HG02588 (cell line): ENCODE results near the gene CRK.
"Not testable (repeated sequence)": the region's sequence is repeated elsewhere in the genome, so short reads cannot be mapped to it uniquely, and the experiment has no call there.

ENCODE experiments used
- ATAC-seq: cut with Tn5 transposase; IDR thresholded peaks from one replicate; pipeline ENCODE4 v1.9.1; 2021; ENCODE audit warnings: mild to moderate bottlenecking, moderate library complexity; ENCODE audit not compliant: unreplicated experiment

Gene CRK

DNA sequence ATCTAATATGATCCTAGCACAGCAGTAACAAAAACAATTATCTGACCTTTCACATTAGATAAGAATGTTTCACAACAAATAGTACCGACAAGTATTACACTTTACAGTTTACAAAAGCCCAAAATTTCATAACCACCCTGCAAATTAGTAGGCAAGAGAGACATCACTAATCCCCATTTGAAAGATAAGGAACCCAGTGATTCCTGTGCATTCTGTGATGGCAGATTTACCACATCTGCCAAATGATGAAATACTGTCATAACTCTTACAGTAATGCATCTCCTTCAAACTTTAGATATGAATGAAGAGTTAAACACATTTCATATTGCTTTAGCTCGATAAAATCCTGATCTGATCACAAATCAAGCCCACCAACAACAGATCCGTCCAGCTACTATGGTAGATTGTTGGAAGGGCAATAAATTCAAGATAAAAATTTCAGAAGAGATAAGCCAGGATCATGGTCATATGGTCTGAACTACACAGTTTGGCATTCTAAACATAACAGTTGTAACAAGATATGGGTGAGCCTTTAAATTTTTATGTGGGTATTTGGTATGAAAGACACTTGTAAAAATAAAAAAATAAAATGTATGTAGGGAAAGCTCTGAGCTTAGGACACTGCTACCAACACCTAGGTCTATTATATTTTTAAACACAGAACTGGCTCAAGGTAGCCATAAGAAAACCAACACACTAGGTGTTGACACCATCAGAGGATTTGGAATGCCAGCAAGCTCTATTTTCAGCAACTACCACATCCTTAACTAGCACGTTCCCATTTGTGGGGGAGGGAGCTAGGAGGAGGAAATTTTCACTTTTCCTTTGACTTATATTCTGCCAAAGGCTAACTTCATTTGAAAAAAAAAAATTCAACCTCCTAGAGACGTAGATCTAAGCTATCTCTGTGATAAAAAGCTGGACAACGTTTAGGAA is 65.3 kb downstream of the CRK start:
- no peak for ATAC-seq

DNA sequence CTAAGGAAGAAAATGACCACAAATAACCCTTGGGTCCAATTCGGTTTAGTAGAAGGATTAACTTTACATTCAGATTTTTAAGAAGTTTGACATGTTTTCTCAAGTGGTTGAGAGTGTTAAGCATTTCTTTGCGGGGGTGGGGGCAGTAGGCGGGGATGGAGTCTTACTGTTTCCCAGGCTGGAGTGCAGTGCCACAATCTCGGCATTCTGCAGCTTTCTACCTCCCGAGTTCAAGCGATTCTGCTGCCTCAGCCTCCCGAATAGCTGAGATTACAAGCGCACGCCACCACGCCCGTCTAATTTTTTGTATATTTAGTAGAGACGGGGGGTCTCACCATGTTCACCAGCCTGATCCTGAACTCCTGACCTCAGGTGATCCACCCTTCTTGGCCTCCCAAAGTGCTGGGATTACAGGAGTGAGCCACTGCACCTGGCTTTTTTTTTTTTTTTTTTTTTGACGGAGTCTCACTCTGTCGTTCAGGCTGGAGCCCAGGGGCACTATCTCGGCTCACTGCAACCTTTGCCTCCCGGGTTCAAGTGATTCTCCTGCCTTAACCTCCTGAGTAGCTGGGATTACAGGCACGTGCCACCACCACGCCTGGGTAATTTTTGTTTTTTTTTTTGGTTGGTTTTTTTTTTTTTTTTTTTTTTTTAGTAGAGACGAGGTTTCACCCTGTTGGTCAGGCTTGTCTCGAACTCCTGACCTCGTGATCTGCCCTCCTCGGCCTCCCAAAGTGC is 68.4 kb downstream of the CRK start:
- not testable (repeated sequence) for ATAC-seq

DNA sequence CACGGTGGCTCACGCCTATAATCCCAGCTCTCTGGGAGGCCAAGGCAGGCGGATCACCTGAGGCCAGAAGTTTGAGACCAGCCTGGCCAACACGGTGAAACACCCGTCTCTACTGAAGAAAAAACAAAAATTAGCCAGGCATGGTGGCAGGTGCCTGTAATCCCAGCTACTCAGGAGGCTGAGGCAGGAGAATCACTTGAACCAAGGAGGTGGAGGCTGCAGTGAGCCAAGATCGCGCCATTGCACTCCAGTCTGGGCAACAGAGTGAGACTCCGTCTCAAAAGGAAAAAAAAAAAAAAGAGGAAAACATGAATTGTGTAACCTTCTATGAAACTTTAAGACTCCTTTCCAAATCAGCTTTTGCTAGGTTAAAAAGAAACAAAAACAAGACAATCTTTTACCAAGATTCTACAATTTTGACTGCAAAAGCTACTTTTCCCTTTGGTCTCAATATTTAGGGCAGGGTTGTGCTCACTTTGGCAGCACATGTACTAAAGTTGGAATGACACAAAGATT is 69.3 kb downstream of the CRK start:
- not testable (repeated sequence) for ATAC-seq

DNA sequence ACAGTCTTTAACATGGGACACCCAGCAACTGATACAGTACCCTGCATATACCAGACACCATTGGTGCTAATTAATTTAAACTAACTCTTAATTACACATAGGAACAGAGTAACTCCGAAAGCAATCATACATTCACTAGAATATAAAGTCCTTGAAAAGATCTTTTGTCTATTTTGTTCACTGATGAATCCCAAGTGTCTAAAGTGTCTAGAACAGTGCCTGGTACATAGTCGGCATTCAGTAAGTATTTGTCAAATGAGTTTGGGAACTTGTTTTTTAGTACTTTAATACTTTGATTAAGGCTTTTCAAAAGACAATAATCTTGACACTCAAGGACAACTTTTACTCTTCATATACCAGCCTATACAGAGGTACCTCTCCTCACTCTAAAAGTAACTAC is 69.8 kb downstream of the CRK start:
- no peak for ATAC-seq

DNA sequence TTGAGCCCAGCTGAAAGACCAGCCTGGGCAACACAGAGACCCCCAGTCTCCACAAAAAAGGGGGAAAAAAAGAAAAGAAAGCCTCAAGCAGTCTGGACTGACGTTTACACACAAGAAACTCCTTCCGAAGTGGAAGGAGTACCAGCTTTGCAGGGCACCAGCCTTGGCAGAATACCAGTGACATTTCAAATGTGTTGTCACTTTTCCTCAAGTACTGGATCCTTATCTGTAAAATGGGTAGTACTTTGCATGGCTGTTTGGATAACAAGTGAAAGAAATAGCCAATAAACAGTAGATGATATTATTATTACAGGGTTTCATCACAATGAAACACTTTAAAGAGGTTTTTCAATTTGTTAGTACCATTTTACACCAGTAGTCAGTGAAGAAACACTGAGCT is 70.2 kb downstream of the CRK start:
- no peak for ATAC-seq

DNA sequence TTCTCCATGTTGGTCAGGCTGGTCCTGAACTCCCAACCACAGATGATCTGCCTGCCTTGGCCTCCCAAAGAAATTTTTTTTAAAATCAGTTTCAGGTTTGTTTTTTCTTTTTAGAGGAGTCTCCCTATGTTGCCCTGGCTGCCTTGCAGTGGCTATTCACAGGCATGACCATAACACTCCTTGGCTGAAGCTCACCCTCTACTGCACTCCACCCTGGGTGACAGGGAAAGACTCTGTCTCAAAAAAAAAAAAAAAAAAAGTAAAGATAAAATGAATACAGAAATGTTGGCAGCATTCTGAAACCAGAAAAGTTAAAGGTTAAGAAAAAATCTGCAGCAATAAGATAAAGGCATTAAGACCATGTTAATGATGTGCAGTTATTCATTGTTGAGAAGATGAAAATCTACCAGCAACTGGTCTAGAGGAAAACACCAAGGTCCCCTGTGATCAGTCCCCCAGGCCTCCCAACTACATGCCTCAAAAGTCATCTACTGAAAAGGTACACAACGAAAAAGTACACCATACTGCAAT is 71.1 kb downstream of the CRK start:
- ATAC-seq: no peak

DNA sequence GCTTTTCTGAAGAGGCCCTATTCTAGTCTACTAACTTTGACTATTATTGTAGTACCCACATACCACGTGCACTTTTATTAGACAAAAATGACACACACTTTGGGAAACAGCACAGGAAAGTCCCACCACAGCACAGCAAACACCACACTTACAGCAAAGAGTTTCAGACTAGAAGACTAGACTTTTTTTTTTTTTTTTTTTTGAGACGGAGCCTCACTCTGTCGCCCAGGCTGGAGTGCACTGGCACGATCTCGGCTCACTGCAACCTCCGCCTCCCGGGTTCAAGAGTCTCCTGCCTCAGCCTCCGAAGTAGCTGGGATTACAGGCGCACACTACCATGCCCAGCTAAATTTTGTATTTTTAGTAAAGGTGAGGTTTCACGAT is 76.1 kb downstream of the CRK start:
- no peak for ATAC-seq

DNA sequence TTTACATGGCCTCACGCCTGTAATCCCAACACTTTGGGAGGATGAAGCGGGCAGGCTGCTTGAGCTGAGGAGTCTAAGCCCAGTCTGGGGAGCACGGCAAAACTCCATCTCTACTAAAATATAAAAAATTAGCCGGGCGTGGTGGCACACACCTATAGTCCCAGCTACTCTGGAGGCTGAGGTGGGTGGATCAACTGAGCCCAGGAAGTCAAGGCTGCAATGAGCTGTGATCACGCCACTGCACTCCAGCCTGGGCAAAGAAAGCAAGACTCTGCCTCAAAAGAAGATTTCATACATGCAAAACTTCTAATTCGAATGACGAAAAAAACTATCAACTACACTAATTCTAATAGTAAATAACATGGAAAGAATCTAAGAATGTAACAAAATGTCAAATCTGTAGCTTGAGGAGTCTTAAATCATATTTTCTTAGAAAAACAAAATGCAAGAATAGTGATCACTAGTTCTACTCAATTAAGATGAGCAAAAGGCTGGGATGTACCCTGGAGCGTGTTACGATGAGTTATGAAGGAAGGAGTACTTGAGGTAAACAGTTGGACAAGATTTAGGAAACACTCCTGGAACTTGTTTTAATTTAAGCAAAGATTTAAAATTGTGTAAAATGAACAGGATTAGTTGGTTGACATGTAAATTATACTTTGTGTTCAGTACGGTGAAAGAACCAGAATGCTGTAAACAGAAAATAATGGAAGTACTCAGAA is 76.7 kb downstream of the CRK start:
- no peak for ATAC-seq

DNA sequence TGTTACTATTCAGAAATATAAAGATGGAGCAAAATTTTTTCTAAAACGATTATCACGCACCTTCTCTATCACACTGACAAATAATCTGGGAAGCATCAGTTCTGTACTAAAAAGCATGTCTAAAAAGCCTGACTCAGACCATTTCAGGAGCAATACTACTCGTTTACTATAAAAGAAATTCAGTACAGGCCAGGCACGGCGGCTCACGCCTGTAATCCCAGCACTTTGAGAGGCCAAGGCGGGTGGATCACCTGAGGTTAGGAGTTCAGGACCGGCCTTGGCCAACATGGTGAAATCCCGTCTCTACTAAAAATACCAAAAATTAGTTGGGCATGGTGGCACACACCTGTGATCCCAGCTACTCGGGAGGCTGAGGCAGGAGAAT is 77.6 kb downstream of the CRK start:
- not testable (repeated sequence) for ATAC-seq

DNA sequence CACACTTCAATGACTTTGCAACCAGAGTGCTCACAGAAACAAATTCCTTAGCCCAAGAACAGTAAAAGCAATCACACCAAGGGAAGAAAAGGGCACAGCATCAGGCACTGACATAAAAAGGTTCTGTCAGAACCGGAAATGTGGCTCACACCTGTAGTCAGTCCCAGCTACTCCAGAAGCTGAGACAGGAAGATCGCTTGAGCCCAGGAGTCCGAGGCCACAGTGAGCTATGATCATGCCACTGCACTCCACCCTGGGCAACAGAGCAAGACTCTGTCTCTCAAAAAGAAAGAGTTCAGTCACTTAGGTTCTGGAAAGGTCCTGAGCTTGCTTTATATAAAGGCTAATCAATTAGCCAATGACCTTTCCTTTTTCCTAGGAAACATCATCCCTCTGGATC is 78.7 kb downstream of the CRK start:
- ATAC-seq: no peak

DNA sequence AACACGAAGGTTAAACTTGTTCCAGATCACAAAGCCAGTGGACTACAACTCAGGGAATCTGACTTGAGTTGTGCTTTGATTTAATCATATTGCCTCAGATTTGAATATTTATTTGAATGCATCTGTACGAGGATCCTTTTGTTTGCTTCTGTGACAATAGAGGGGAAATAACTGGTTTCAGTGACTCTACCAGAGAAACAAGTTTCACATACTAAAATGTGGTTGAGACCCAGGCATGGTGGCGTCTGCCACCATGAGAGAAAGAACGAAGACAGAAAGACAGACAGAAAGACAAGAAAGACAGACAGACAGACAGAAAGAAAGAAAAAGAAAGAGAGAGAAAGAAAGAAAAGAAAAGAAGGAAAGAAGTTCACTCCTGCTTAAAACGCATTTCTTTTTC is 80.0 kb downstream of the CRK start:
- no peak for ATAC-seq

DNA sequence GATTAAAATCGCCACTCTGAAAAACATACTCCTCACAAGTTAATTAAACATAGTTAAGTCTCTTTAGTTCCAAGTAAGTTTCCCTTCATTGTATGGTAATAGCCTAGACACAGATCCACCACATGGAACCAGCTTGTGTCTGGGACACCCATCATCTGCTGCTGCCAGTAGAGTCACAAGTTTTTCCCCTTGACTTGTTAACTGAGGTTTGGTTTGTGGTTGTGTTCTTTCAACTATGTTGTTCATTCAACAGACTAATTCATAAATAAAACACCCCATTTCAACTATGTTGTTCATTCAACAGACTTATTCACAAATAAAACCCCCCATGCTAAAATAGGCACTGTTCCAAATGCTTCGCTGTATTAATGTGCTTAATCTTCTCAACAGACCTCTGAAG is 80.4 kb downstream of the CRK start:
- no peak for ATAC-seq

DNA sequence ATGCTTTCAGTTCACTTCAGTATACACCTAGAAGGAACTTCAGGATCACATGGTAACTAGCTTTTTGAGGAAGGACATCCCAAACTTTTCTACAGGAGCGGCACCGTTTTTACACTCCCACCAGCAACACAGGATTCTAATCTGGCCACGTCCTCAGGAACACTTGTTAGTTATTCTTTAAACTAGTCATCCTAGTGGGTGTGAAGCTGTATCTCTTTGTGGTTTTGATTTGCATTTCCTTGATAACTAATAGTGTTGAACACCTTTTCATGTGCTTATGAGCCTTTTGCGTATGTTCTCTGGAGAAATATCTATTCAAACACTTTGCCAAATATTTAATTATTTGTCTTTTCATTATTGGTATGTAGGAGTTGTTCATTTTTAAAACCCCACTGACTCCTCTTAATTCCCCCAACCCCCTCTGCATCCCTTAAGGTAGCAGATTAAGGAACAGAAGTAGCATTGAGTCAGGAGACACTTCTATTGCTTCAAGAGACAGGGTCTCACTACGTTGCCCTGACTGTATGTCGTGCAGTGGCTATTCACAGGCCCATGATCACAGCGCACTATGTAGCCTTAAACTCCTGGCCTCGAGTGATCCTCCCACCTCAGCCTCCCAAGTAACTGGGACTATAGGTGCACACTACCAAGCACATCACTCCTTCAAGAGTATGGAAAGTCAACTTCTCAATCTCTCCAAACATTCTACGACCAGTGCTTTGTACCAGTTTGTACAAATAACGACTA is 81.4 kb downstream of the CRK start:
- no peak for ATAC-seq

DNA sequence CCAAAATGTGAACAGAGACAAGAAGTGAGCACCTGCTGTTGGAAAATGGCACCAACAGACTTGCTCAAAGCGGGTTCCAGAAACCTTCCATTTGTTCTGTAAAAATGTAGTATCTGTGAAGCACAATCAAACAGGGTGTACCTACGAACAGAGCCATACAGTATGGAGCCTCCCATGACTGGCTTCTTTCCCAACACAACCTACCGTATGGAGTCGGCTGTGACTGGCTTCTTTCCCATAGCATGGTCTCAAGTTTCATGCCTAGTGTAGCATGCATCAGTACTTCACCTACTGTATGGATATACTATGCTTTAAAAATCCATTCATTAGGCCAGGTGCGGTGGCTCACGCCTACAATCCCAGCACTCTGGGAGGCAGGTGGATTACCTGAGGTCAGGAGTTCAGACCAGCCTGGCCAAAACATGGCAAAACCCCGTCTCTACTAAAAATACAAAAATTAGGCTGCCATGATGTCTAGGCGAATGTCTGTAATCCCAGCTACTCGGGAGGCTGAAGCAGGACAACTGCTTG is 82.3 kb downstream of the CRK start:
- ATAC-seq: no peak

DNA sequence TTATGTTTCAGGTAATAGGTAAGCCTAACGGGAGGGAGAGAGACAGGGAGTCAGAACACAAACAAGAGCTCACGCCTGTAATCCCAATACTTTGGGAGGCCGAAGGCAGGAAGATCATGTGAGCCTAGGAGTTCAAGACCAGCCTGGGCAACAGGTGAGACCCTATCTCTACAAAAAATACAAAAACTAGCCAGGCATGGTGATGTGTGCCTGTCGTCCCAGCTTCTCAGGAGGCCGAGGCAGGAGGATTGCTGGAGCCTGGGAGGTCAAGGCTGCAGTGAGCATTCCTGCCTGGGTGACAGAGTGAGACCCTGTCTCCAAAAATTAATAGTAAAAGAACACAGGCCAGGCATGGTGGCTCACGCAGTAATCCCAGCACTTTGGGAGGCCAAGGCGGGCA is 83.4 kb downstream of the CRK start:
- ATAC-seq: no peak

DNA sequence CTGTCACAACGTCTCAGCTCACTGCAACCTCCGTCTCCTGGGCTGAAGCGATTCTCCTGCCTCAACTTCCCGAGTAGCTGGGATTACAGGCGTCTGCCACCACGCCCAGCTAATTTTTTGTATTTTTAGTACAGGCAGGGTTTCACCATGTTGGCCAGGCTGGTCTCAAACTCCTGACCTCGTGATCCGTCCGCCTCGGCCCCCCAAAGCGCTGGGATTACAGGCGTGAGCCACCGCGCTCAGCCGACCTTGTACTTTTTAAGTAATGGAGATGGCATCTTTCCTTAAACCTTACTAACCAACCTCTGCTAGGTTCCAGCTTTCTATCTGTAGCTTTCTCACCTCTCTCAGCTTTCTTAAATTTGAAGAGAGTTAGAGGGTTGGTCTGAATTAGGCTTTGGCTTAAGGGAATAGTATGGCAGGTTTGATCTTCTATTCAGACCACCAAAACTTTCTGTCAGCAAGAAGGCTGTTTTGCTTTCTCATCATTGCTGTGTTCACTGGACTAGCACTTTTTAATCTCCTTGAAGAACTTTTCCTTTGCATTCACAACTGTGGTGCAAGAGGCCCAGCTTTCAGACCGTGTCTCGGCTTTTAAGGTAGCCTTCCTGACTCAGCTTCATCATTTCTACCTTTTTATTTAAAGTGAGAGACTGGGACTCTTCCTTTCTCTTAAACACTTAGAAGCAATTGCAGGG is 84.0 kb downstream of the CRK start:
- no peak for ATAC-seq
